ENCODE results near the gene C2orf74. TPM values are rescaled to one million over a fixed set of nuclear protein-coding genes. Genes with fewer than 3 reads are reported as not detected.

Gene C2orf74
- total and polyA plus RNA-seq, 9 of the 15 experiments (the other 6 are each of a cell fraction or from before 2014, with no cell fraction given) = not detected

- peak; percentile 48; the same call in 1 of the 2 replicates for TF ChIP-seq REST (IDR thresholded peaks at IDR 0.05; ENCODE audit: borderline replicate concordance)
- peak; percentile 64; the same call in 1 of the 2 replicates for TF ChIP-seq REST (CRISPR knock-in tag; IDR thresholded peaks at IDR 0.05; ENCODE audit: low read depth)
- no peak for TF ChIP-seq NFE2 (IDR thresholded peaks at IDR 0.05; ENCODE audit: low read depth)
- no peak for TF ChIP-seq GATAD2A (IDR thresholded peaks at IDR 0.05)
- TF ChIP-seq GABPB2 (CRISPR knock-in tag; conservative IDR thresholded peaks at IDR 0.05) = no peak
- peak; percentile 57; the same call in 1 of the 2 replicates for TF ChIP-seq ZNF12 (CRISPR knock-in tag; IDR thresholded peaks at IDR 0.05)
- TF ChIP-seq NR1H2 (CRISPR knock-in tag; IDR thresholded peaks at IDR 0.05) = no peak
- TF ChIP-seq ZNF24 (IDR thresholded peaks at IDR 0.05) = no peak; the same call in 1 of the 2 replicates
- peak; percentile 82; the same call in 1 of the 2 replicates for TF ChIP-seq CREB3L1 (IDR thresholded peaks at IDR 0.05; ENCODE audit: borderline replicate concordance, low read depth)
- peak; percentile 87; the same call in 1 of the 2 replicates for TF ChIP-seq ERF (CRISPR knock-in tag; IDR thresholded peaks at IDR 0.05)
- TF ChIP-seq MLX (CRISPR knock-in tag; conservative IDR thresholded peaks at IDR 0.05) = no peak
- TF ChIP-seq SRSF3 (IDR thresholded peaks at IDR 0.05; ENCODE audit: insufficient read depth, low read length) = no peak
- peak; percentile 80; the same call in 1 of the 2 replicates for TF ChIP-seq ETS1 (conservative IDR thresholded peaks at IDR 0.05; ENCODE audit: control insufficient read depth, low read depth, low read length)
These were observed 15.1 kb downstream of the C2orf74 start (continued) for GRCh38 chr2:61176755-61177726.
